Cardiac muscle cell (in vitro differentiated cells and primary cell): ENCODE measurements around the gene RHCE. TPM values are rescaled to one million over a fixed set of nuclear protein-coding genes. Genes with fewer than 3 reads are reported as not detected.
A peak's percentile ranks its signal among the peaks of the same experiment; 100 is the strongest.
"Not testable (repeated sequence)": the region's sequence is repeated elsewhere in the genome, so short reads cannot be mapped to it uniquely, and the experiment has no call there.

Source experiments
- DNase-seq, 2 donors: peaks; one replicate each; pipeline versions ENCODE4 v3.0.0 to v3.0.0-alpha.2; 2010 to 2017; ENCODE audit warnings: low read depth in 1 of 2, low spot score in 1 of 2
- H3K27ac ChIP-seq: fragments of 200-600 bp; sonication (generic); 2 replicates; pipeline ENCODE4 v1.5.1; 2016
- H3K27me3 ChIP-seq: fragments of 200-600 bp; sonication (generic); 2 replicates; pipeline ENCODE4 v1.6.0; 2016; ENCODE audit warnings: control low read depth
- H3K36me3 ChIP-seq: fragments of 200-600 bp; sonication (generic); 2 replicates; pipeline ENCODE4 v1.5.1; 2016; ENCODE audit warnings: control low read depth
- H3K4me1 ChIP-seq: fragments of 200-600 bp; sonication (generic); 2 replicates; pipeline ENCODE4 v1.8.1; 2017; ENCODE audit warnings: low read depth, mild to moderate bottlenecking, mixed run types
- H3K4me3 ChIP-seq: fragments of 200-600 bp; sonication (generic); 2 replicates; pipeline ENCODE4 v1.5.1; 2016; ENCODE audit warnings: mild to moderate bottlenecking
- H3K9me3 ChIP-seq: fragments of 200-600 bp; sonication (generic); 2 replicates; pipeline ENCODE4 v1.5.1; 2017; ENCODE audit warnings: low read depth, mild to moderate bottlenecking, control low read depth
- polyA plus RNA-seq: library from polyadenylated mRNA; unstranded; fragments of >200 nt; fragmentation: Nextera tagmentation; extraction: Ambion mirVana; gene quantifications from 2 replicates; pipeline ENCODE4 v1.2.1, GENCODE V29; 2016
- total RNA-seq: library from RNA; depleted of rRNA; stranded (reverse); fragments of >200 nt; gene quantifications from 2 replicates; pipeline ENCODE4 v1.2.3, GENCODE V29; 2016
- TF ChIP-seq, protein P1 (sequence below): IDR thresholded peaks from 2 replicates; pipeline ENCODE4 v1.5.1; 2012; ENCODE audit warnings: low read depth, mild to moderate bottlenecking, low read length

The RHCE gene
- total and polyA plus RNA-seq, 2 experiments from 2014 or later = 2.1 to 4.9 TPM

DNA sequence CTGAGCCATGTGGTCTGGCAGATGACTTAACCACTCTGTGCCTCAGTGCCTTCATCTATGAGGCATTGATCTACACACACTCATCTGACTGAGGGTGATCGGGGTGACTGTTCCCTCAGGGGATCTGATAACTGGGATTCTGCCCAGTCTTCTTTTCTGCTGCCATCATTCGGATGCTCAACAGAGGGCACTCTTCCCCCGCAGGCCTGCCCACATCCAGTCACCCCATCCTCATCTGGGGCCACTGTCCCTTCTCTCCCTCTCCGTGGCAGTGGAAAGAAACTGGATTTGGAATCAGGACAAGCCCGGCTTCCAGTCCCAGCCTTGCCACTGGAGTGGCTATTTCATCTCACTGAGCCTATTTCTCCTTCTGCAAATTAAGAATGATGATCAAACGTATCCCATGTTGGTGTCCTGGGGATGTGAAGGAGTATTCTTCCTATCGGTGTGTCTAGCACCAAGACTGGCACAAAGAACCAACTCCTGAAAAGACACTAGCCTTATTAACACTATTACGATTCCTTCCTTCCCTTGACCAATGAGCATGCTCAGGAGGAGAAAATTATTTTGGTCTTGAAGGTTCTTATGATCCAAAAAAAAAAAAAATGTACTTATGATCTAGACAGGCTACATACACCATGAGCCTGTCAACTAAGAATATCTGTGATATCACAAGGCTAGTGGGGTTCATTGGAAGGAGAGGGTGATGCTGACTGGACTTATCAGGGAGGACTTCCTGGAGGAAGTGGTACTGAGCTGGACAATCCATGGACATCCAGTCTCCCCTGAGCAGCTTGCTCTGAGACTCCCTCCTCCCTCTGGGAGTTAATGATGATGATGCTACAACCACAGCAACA is 17.4 kb downstream of the RHCE start:
- TF ChIP-seq, protein P1, sequence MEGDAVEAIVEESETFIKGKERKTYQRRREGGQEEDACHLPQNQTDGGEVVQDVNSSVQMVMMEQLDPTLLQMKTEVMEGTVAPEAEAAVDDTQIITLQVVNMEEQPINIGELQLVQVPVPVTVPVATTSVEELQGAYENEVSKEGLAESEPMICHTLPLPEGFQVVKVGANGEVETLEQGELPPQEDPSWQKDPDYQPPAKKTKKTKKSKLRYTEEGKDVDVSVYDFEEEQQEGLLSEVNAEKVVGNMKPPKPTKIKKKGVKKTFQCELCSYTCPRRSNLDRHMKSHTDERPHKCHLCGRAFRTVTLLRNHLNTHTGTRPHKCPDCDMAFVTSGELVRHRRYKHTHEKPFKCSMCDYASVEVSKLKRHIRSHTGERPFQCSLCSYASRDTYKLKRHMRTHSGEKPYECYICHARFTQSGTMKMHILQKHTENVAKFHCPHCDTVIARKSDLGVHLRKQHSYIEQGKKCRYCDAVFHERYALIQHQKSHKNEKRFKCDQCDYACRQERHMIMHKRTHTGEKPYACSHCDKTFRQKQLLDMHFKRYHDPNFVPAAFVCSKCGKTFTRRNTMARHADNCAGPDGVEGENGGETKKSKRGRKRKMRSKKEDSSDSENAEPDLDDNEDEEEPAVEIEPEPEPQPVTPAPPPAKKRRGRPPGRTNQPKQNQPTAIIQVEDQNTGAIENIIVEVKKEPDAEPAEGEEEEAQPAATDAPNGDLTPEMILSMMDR = peak; percentile 25
- not testable (repeated sequence) for H3K4me1 ChIP-seq, H3K4me3 ChIP-seq, DNase-seq, H3K36me3 ChIP-seq, H3K9me3 ChIP-seq, H3K27ac ChIP-seq
- peaks cover 10% of the 10 kb centered on the region for H3K27me3 ChIP-seq

DNA sequence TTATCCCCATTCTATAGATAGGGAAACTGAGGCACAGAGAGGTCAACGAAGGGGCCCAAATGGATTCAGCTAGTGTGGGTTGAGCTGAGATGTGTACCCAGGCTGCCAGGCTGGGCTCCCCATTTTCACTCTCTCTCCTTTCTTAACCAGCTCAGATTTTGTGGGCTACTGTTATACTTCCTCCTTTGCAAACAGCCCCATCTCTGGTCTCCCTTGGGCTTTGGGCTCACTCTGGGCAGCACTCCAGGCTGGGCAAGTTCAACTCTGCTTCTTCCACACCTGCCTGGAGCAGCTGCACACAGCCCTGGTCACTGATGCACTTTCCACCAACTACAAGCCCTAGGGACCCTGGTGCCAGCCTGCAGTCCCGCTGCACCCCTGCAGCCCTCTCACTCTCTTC is 22.5 kb downstream of the RHCE start:
- not testable (repeated sequence) for H3K27ac ChIP-seq, H3K36me3 ChIP-seq, DNase-seq, H3K4me3 ChIP-seq, H3K9me3 ChIP-seq, H3K4me1 ChIP-seq
- H3K27me3 ChIP-seq = peaks cover 10% of the 10 kb centered on the region

DNA sequence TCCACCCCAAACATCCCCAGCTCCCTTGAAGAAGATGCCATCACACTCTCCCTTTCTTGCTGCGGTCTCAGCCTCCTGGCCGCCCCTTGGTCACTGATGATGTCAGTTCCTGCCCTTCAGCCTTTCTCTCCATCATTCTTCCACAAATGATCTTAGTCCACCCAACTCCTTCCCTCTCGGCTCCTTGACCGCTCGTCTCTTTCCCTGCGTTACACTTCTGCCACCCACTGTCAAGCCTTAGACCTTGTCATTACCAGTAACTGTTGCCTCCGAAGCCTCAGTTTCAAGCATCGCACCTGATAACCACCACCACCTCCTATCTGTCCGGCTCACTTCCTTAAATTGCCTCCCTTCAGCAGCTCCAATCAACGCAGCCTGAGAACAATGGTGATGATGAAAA is 23.1 kb downstream of the RHCE start:
- H3K36me3 ChIP-seq, H3K4me1 ChIP-seq: not testable (repeated sequence)
- peak in 1 of 2 donors; percentile 7 for DNase-seq

DNA sequence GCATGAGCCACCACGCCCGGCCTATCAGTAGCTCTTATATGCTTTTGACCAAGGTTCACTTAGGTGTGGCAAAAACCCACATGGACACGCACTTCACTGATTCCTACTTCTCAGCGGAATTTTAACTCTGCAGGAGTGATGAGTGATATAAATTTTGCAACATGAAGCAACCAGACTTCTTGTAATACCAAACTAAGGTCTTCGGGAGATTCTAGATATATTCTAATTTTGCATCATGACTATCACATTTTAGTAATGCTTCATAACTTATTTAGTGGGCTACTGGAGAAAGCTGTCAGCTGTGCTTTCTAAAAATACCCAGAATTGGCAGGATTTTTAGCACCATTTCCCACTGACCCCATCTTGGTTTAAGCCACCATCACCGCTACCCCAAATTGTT is 27.8 kb downstream of the RHCE start:
- peak in 1 of 2 donors; percentile 11 for DNase-seq
- no peaks in the 10 kb centered on the region for H3K9me3 ChIP-seq
- TF ChIP-seq, protein P1 = no peak

More for the DNA sequence above, 23.1 kb downstream of the RHCE start:
- not testable (repeated sequence) for H3K9me3 ChIP-seq, H3K4me3 ChIP-seq, H3K27ac ChIP-seq
- H3K27me3 ChIP-seq = peaks cover 10% of the 10 kb centered on the region

DNA sequence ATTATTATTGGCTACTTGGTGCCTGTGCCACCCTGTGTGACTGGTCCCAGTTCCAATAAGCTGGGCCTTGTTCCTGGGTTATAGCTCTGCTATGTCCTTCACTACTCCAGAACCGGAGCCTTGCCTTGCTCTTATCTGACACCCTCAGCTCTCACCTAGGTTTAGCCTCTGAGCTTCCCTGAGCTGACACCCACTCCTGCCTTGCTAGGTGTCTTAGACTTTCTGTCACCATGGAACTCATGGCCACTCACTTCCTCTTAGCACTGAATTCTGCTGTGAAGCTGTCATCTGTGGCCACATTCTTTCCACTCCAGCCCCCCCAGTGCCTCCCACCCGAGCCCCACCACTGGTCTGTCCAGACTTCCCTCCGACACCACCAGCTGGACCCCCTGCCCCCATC is 30.9 kb downstream of the RHCE start:
- not testable (repeated sequence) for H3K4me3 ChIP-seq, H3K27me3 ChIP-seq, H3K9me3 ChIP-seq, H3K4me1 ChIP-seq, H3K36me3 ChIP-seq
- DNase-seq = peak in 1 of 2 donors; percentile 55
- peak overlapping the region; percentile 40 for H3K27ac ChIP-seq

More for the DNA sequence above, 27.8 kb downstream of the RHCE start:
- H3K4me3 ChIP-seq = no peak overlapping the region
- H3K27ac ChIP-seq = no peak overlapping the region
- H3K4me1 ChIP-seq = no peaks in the 10 kb centered on the region
- no peaks in the 10 kb centered on the region for H3K36me3 ChIP-seq
- H3K27me3 ChIP-seq = no peaks in the 10 kb centered on the region

DNA sequence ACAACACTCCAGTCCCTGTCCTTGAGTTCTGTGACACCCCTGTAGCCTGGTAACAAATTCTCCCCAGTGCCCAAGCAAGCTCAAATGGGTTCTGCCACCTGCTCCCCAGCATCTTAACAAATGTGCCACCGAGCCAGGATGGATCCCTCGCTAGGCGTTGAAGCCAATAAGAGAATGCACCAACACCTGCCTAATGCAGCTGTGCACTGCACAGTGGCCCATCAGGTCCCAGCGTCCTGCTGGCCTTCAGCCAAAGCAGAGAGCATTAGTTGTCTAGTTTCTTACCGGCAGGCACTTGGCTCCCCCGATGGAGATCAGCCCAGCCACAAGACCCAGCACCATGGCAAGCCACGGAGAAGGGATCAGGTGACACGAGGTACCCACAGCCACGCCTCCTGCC is 31.9 kb downstream of the RHCE start:
- H3K4me3 ChIP-seq, H3K4me1 ChIP-seq, H3K27ac ChIP-seq, H3K9me3 ChIP-seq, DNase-seq, H3K36me3 ChIP-seq, H3K27me3 ChIP-seq: not testable (repeated sequence)

DNA sequence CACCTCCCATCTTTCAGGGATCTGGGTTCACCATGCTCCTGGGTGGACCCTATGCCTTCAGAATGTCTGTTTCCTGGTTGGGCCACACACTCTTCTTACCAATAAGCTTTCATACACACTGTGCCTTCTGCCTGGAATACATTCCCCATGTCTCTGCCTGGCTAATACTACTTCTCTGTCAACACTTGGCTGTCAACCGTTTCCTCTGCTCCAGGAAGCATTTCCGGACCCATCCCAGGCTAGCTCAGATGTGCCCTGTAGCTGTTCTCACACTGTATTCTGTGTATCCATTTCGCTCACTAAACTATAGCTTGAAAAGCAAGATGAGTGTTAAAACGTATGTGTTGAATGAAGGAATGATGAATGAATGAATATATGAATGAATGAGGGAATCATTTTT is 33.5 kb downstream of the RHCE start:
- not testable (repeated sequence) for H3K27ac ChIP-seq, H3K9me3 ChIP-seq, H3K36me3 ChIP-seq, H3K27me3 ChIP-seq, H3K4me3 ChIP-seq, H3K4me1 ChIP-seq
- peak in 1 of 2 donors; percentile 34 for DNase-seq

DNA sequence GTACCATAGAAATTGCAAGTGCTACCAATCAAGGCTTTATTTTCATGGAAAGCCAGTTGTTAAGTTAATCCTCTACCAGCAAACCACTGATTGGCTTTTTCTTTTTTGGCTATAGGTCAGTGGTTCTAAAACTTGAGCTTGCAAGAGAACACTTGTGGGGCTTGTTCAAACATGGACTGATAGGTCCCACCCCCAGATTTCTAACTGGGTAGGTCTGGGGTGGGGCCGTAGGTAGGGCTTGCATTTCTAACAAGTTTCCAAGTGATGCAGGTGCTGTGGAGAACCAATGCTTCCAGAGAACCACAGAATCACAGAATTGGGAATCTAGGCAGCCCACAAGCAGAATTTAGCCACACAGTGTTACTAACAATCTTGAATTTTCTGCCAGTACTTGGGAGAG is 36.8 kb downstream of the RHCE start:
- H3K4me1 ChIP-seq, H3K27me3 ChIP-seq, H3K9me3 ChIP-seq, H3K4me3 ChIP-seq, H3K27ac ChIP-seq, DNase-seq, H3K36me3 ChIP-seq: not testable (repeated sequence)

DNA sequence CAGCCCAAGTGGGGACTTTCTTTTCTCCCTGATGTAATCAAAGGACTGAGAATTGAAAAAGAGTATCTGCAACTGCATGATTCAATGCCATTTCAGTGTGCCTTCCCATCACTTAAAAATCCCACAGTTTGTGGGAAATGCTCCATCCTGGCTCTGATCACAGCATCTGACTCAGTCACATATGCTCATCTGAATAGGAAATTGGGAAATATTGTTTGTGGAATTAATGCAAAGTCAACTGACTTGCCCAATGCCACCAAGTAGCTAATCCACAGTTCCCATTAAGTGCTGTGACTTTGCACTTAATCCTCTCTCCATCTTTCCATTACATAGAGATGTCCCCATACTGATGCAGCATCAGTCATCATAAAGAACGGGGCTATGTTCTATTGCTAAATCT is 37.5 kb downstream of the RHCE start:
- H3K9me3 ChIP-seq, H3K4me3 ChIP-seq, H3K27ac ChIP-seq, H3K36me3 ChIP-seq, H3K4me1 ChIP-seq, H3K27me3 ChIP-seq: not testable (repeated sequence)
- DNase-seq = peak in 1 of 2 donors; percentile 72

DNA sequence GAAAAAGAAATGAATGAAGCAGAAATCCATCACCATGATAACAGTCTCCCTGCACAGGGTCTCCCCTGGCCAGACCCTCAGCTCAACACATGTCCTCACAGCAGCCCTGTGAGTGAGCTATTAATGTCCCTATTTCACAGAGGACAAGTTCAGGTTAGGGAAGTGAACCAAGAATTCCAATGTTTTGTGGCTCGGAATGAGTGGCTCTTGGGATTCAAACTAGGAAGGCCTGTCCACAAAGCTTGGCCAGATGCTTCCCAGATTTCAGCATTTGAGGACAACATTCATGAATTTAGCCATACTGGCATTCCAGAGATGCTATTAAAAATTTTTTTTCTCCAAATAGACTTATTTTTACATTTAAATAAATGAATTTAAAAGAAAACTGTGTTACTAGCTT is 38.1 kb downstream of the RHCE start:
- H3K4me3 ChIP-seq, H3K27ac ChIP-seq, DNase-seq, H3K27me3 ChIP-seq, H3K36me3 ChIP-seq, H3K4me1 ChIP-seq, H3K9me3 ChIP-seq: not testable (repeated sequence)

DNA sequence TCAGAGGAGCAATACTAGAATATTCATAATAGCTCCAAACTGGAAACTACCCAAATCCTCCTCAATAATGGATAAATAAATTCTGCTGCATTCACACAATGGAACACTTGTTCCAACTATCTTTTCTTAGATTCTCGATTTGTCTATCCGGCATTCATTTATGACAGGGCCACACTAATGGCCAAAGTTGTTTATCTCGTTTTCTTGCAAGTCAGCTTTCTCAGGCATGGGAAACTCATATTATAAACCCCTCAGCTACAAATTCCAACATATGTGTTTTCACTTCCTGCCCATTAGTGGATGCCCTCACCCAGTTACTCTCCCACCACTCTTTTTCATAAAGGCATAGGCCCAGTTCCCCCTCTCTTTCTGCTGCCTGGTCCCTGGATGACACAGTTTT is 42.3 kb downstream of the RHCE start:
- not testable (repeated sequence) for H3K27me3 ChIP-seq, H3K4me1 ChIP-seq, H3K4me3 ChIP-seq, H3K36me3 ChIP-seq, DNase-seq, H3K9me3 ChIP-seq, H3K27ac ChIP-seq

DNA sequence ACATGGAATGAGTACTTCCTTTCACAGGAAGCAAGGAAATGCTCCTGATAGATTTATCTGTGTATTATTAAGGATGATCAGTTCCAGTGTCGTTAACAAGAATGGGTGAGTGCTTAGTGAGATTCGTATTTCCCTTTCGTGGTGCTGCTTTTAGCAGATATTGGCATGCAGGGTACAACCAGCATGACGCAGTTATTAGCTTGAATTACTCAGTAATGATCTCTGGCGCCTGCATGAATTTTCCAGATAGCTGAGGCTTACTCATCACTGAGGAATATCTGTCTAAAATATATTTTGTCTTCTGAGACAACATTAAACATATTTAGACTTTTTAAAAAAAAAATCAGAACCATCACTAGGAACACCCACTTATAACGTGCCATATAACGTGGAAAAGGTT is 48.9 kb downstream of the RHCE start:
- H3K4me3 ChIP-seq, H3K36me3 ChIP-seq, H3K9me3 ChIP-seq, H3K27me3 ChIP-seq: not testable (repeated sequence)
- Histone ChIP-seq H3K4me1 (peaks cover 16% of the 10 kb centered on the region), H3K27ac (peak overlapping the region; percentile 28)
- peak in 1 of 2 donors; percentile 74 for DNase-seq
